Astrocyte of the cerebellum (primary cell): ENCODE measurements around the gene CCDC197.
A peak's percentile ranks its signal among the peaks of the same experiment; 100 is the strongest.

ENCODE experiments used
- DNase-seq: peaks from one replicate; pipeline ENCODE4 v3.0.0-alpha.2; 2011; ENCODE audit warnings: low read depth
- H3K4me3 ChIP-seq: 2 replicates; pipeline ENCODE4 v1.5.1; 2011; ENCODE audit warnings: mild to moderate bottlenecking, low read depth, low read length, moderate library complexity
- CTCF ChIP-seq: IDR thresholded peaks from 2 replicates; pipeline ENCODE4 v1.5.1; 2012; ENCODE audit warnings: low read length, low read depth, moderate library complexity, mild to moderate bottlenecking; ENCODE audit errors: missing control alignments
- in situ Hi-C: cut with HindIII; loops from 2 replicates; pipeline ENCODE4 v1.10.0; 2017; ENCODE audit warnings: low sequenced_read_pairs

CCDC197 gene

DNA sequence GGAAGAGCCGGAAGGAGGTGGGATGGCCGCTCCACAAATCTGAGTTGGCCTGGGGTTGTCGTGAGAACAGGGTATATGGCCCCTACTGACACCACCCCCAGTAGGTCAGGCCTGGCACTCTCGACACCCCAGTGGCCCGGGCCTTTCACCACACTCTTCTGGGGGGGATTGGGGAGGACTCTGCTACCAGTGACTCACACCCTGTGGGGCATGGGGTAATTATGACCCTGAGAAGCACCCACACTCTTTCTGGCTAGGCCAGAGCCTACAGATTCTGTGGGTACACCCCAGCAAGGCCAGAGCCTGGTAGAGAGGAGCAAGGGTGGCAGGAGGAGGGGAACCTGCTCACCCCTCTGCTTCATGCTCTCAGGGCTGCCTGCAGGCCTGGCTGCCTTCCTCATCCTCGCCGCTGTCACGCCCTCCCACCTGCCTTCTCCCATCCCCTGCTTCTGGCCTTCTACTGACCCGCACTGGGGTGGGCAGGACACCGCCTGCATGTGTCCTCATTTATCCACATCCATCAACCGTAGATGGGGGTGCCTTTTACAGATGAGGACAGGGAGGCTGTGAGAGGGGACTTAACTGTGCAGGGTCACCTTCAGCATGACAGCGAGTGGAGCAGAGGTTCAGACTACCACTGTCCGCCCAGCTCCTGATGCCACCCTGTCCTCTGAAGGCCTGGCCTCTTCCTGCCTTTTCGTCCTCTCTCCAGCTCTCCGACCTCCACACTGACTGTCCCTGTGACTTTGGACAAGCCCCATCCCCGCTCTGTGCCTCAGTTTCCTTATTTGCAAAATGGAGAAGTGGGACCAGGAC lies 39.1 kb upstream of the CCDC197 start:
- no peak overlapping the region for H3K4me3 ChIP-seq
- in situ Hi-C loops: no loop called here
- no peak for TF ChIP-seq CTCF
- DNase-seq: no peak

- no peak for DNase-seq
- no peak overlapping the region for H3K4me3 ChIP-seq
- no peak for TF ChIP-seq CTCF
- in situ Hi-C loops: no loop called here
Observed at GRCh38 chr14:93958567-93959238, 38.4 kb upstream of the CCDC197 start.

DNA sequence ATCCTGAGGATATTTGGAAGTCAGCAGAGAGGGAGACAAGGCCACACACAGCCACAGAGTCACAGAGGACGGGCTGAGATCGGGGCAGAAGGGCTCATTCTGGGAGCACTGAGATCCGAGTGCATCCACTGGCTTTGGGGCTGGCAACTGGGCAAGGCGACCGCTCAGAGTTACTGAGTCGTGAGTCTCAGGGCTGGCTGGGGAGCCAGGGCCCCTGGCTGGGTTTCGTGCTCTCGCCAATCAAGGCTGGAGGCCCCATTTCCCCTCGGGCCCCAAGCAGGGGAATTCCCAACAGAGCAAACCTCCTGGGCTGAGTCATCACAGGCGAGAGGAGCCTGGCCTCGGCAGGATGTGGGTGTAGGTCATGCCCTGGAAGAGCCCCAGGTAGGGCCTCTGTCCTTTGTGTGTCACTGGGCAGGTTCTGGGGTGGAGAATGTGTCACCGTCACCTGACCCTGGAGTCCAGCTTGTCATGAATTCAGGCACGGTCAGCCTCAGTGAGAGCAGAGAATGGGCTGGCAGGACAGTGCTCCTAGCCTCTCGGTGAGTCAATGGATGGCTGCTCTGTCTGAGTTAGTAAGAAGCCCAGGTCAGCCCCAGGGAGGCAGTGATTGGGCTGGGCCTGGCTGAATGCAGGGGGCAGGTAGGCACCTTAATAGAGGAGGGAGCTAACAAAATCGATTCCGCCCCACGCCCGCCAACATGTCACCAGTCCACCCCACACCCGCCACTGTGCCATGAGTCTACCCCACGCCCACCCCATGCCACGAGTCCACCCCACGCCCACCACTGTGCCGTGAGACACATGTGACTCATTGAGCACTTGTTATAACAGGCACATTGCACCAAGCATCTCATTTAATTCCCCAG lies 37.6 kb upstream of the CCDC197 start:
- in situ Hi-C loops: no loop called here
- peak; percentile 51 for DNase-seq
- no peak for TF ChIP-seq CTCF
- H3K4me3 ChIP-seq: no peak overlapping the region

- no peak for TF ChIP-seq CTCF
- in situ Hi-C loops: no loop called here
- no peak for DNase-seq
- no peak overlapping the region for H3K4me3 ChIP-seq
Observed at GRCh38 chr14:93960108-93960475, 37.0 kb upstream of the CCDC197 start.

DNA sequence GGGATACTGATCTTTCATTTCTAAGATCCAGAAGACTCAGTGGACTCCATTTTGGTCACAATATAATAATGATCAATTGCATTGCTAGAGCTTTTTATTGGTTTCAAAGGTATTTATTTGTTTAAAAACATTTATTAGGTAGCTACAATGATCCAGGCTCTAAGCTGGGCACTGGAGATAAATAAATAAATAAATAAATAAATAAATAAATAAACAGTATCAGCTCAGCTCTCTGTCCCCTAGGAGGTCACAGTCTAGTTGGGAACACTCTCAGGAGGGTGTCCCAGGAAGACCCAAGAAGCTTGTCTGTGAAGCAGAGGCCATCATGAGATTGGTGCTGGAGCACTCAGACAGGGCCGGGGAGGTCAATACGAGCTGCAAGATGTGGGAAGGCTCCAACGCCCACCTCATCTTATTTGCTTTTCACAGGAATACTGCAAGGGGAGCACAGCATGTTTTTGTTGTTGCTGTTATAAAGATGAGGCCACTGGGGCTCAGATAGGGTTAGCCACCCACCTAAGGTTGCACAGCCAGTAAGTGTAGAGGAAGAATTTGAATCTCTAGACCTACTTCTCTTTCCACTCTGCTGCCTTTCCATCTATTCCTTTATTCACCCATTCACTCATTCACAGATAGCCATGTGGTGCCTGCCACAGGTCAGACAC lies 36.2 kb upstream of the CCDC197 start:
- no peak for TF ChIP-seq CTCF
- in situ Hi-C loops: no loop called here
- no peak for DNase-seq
- H3K4me3 ChIP-seq: no peak overlapping the region

DNA sequence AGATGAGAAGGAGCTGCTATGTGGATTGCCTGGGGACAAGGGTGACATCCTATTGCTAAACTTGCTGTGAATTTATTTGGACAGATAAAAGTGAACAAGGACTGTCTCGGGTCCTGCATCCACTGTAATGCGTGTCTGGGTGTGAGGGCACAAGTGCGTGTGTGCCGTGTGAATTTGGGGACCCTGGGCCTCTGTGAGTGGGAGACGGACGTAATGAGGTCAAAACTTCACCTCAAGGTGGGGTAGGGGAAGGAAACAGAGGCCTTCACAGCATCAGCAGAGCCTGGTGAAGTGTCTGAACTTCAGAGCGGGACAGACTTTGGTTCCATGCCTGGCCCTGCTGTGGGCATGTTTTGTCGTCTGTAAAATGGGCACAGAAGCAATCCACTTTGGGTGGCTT lies 35.5 kb upstream of the CCDC197 start:
- TF ChIP-seq CTCF: no peak
- DNase-seq: no peak
- no peak overlapping the region for H3K4me3 ChIP-seq
- in situ Hi-C loops: no loop called here
